Measurements from ENCODE around the gene PLPPR2.
"Not testable (repeated sequence)": the region's sequence is repeated elsewhere in the genome, so short reads cannot be mapped to it uniquely, and the experiment has no call there.

Gene PLPPR2, protein sequence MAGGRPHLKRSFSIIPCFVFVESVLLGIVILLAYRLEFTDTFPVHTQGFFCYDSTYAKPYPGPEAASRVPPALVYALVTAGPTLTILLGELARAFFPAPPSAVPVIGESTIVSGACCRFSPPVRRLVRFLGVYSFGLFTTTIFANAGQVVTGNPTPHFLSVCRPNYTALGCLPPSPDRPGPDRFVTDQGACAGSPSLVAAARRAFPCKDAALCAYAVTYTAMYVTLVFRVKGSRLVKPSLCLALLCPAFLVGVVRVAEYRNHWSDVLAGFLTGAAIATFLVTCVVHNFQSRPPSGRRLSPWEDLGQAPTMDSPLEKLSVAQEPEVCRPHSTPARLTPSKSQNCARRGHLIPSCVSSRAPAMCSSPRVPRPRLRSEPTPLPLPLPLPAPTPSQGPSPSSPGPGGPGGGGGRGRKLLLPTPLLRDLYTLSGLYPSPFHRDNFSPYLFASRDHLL

DNA sequence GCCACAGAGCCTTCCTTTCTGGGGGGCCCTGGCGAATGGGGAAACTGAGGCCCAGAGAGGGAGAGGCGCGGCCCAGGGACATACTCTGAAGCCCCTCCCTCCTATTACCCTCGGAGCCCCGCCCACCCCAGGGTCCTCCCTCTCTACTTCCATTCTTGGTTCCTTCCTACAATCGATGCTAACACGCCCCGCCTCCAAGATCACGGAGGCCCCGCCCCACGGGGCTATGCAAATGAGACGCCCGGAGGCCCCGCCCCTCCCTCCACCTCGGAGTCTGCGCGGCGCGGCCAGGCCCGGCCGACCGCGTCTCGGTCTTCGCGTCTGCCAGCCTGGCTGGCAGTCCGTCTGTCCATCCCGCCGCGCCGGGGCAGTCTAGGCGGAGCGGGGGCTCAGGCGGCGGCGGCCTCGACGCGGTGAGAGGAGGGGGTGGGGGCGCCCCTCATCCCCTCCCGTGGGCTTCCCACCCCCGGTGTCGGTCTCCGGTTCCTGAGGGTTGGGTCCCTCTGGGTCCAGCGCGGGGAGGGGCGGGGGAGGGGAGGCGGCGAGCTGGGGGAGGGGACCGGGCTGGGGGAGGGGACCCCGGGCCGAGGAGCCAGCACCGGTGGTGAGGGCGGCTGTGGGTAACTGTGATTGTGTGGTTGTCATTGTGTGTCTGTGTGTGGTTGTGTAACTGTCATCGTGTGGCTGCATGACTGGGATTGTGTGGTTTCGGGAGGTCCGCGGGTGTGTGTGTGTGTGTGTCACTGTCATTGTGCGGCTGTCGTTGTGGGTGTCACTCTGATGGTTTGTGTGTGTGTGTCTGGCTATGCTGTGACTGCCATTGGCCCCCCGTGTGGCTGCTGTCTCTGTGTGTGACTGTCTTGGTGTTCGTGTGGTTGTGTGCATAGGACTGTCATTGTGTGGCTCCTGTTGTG lies at the start of gene PLPPR2:
PLPPR2 (plus strand) TSS at position 273 of the 914 bp plus-strand sequence. CDS start 2,242 bp downstream, outside the sequence.
- DNase-seq: peak; percentile 68

- no peak for DNase-seq
These were observed 48.9 kb upstream of the PLPPR2 start for GRCh38 chr19:11306337-11306736.

DNA sequence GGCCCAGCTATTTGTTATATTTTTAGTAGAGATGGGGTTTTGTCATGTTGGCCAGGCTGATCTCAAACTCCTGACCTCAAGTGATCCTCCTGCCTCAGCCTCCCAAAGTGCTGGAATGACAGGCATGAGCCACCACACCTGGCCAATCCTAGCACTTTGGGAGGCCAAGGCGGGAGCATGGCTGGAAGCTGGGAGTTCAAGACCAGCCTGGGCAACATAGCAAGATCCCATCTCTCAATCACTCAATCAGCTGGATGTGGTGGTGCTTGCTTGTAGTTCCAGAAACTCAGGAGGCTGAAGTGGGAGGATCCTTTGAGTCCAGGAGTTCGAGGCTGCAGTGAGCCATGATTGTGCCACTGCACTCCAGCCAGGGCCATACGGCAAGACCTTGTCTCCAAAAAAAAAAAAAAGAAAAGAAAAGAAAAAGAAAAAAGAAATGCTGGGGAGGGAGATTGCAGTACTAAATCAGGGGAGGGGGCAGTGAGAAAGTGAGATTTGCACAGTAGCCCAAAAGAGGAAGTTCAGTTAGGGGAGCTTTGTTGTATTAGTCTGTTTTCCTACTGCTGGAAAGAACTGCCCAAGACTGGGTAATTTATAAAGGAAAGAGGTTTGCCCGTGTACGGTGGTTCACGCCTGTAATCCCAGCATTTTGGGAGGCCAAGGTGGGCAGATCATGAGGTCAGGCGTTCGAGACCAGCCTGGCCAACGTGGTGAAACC lies 34.8 kb upstream of the PLPPR2 start:
- not testable (repeated sequence) for DNase-seq

- no peak for DNase-seq
These were observed 33.8 kb upstream of the PLPPR2 start for GRCh38 chr19:11321191-11322126.

GRCh38 chr19:11322269-11323024 lies 32.8 kb upstream of the PLPPR2 start:
- no peak for DNase-seq

GRCh38 chr19:11323601-11324078 lies 31.6 kb upstream of the PLPPR2 start:
- DNase-seq: no peak

DNA sequence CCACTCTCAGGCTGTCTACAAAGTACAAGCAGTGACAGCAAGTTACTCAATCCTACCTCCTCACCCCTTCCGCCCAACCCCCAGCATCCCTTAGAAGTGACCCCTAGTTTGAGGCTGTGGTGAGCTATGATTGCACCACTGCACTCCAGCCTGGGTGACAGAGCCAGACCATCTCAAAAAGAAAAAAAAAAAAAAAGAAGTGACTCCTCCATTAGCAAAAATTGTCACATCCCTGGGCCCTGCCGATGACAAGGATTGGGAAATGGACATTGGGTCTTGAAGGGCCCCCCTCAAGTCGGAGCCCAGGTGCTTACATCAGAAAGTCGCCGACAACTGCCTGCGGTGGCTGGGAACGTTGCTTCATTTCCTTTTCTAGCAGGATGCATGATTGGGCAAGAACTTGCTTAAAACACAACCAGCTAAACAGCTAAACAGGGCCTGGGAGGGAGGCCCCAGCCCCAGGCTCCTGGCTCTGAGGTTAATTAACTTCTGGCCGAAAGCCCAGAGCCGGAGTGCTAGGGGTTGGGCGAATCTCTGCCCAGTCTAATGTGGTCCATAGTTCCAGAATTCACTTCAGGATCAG lies 31.1 kb upstream of the PLPPR2 start:
- DNase-seq: peak; percentile 67

GRCh38 chr19:11324748-11325389 lies 30.4 kb upstream of the PLPPR2 start:
- no peak for DNase-seq

DNA sequence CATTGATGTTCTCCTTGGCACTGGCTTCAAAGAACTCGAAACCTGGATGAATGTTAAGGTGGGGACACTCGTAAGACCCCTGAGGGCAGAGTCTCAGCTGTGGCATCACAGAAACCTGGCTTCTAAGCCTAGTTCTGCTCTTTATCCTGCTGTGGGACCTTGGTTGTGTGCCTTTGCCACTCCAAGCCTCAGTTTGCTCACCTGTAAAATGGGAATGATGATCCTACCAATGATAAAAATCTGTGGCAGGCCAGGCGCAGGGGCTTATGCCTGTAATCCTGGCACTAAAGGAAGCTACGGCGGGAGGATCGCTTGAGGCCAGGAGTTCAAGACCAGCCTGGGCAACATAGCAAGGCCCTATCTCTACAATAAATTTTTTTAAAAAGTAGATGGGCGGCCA lies 29.7 kb upstream of the PLPPR2 start:
- no peak for DNase-seq

- no peak for DNase-seq
These were observed 25.1 kb upstream of the PLPPR2 start for GRCh38 chr19:11330127-11330526.

- DNase-seq: no peak
These were observed 23.7 kb upstream of the PLPPR2 start for GRCh38 chr19:11331502-11331901.

DNA sequence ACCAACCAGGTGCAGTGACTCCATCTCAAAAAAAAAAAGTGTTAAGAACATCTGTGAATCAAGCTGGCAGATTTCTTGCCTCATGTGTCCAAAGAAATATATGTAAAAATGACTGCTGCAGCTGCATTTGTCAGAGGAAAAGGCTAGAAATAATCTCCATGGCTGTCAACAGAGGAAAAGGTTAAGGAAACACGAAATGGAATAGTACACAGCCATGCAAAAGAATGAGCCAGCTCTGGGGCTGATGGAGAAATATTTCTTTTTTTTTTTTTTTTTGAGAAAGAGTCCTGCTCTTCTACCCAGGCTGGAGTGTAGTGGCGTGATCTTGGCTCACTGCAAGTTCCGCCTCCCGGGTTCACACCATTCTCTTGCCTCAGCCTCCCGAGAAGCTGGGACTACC lies 22.4 kb upstream of the PLPPR2 start:
- DNase-seq: no peak

GRCh38 chr19:11333838-11334237 lies 21.4 kb upstream of the PLPPR2 start:
- DNase-seq: not testable (repeated sequence)

DNA sequence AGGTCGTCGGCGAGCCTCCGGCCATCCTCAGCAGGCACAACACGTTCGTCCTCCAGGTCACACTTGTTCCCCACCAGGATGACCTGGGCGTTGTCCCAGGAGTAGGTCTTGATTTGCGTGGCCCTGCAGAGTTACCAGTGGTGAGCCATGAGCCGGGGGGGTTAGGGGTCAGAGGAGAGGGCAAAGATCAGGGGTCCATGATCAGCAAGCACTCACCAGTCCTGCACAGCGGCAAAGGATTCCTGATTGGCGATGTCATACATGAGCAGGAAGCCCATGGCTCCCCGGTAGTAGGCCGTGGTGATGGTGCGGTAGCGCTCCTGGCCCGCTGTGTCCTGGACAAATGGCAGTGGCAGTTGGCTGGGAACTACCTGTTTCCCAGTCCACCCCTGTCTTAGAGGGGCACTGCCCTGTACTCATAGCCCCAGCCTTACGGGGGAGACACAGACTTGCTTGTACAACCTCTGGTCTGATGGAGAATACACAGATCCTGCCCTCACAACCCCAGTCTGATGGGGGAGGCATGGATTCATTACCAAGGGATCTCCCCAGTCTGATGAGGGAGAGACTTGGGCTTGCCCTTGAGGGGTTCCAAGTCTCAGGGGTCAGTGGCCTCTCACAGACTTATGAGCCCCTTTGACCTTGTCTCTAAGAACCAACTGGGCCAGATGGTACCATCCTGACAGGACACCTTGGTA lies 19.6 kb upstream of the PLPPR2 start:
- no peak for DNase-seq

GRCh38 chr19:11337080-11337479 lies 18.2 kb upstream of the PLPPR2 start:
- DNase-seq: no peak

GRCh38 chr19:11338121-11338520 lies 17.1 kb upstream of the PLPPR2 start:
- DNase-seq: no peak

DNA sequence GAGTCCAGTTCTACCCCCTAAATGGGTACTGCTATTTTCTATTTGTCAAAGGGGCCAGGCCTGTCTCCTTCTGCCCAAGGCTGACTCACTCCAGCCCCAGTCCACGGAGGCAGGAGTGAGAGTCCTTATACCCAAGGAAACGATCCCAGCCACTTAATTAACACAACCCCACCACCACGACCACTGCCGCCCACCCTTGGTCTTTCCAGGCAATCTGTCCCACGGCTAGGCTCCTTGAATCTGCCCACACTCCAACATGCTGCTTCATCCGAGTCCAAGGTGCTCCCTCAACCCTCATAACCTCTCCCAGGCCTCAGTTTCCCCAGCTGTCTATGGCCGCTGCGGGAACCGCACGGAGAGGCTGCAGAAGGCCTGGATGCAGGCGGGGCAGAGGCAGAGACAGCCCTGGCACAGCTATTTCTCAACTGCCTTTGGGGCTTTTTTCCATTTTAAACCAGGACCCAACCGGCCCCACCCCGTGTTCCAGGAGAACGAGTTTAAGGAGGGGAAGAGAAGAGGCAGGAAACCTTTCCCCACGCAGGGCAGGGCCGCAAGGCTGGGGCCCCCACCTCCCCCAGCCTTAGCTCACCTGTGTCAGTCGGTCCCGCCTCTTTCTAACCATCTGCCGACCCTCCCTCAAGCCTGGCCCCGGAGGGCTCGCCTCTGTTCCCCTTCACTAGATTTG lies 16.5 kb upstream of the PLPPR2 start:
- no peak for DNase-seq

DNA sequence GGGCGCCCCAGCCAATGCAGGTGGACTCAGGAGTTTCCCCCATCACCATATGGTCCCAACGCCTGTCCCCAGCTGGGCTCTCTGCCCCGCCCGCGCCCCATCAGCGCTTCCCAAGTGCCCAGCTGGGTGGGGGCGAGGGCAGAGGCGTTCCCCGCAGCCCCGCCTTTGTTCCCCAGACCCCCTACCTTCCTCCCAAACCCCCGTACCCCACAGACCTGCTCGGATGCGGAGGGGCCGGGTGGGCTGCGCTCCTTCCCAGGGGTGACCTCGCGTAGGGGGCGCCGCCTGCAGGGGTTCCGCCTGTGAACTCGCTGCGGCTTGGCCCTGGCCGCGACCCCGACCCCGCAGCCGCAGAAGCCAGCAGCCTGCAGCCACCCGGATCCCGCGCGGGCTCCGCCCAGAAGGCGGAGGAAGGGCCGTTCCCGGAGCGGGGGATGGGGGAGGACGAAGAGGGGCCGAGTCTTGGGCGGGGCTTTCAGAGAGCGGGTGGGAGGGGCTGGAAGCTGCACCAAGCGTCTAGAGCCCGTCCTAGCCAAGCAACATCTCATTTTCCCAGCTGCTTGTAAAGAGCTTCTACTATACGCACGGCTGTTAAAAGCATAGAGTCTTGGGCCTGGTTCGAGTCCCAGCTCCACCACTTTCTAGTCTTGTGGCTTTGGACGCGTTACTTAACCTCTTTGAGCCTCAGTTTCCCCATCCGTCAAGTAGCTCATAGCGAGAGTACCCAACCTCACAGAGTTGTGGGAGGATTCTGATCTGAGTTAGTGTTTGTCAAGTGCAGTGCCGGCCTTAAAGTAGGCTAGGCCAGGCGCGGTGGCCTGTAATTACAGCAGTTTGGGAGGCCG lies 15.8 kb upstream of the PLPPR2 start, which contains the start of gene RAB3D:
RAB3D (minus strand) TSS at position 404 of the 845 bp plus-strand sequence. CDS start 2,258 bp downstream, outside the sequence.
- DNase-seq: peak; percentile 74

Data from kidney glomerular epithelial cell (primary cell).